ENCODE results near the gene TRIM28.

TRIM28 gene

DNA sequence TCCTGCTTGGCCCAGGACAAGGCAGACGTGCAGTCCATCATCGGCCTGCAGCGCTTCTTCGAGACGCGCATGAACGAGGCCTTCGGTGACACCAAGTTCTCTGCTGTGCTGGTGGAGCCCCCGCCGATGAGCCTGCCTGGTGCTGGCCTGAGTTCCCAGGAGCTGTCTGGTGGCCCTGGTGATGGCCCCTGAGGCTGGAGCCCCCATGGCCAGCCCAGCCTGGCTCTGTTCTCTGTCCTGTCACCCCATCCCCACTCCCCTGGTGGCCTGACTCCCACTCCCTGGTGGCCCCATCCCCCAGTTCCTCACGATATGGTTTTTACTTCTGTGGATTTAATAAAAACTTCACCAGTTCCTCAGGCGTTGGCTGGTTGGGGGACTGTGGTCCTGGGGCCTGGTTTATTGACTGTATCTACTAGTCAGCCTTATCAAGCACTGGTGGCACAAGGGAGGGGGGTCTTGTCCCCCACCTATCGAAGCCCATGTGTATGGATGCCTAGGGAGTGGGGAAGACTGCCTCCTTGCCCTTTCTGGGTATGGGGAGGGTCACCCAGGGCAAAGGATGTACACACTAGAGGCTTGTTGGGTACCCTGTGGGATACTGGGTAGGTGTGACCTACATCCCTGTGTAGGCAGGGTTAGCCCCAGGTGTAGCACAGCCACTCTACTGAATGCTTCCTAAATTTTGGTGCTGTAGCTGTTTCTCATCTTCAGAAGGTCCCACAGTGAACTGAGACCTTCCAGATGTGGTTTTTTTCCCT is 6.7 kb downstream of the TRIM28 start:
- DNase-seq: no peak

DNA sequence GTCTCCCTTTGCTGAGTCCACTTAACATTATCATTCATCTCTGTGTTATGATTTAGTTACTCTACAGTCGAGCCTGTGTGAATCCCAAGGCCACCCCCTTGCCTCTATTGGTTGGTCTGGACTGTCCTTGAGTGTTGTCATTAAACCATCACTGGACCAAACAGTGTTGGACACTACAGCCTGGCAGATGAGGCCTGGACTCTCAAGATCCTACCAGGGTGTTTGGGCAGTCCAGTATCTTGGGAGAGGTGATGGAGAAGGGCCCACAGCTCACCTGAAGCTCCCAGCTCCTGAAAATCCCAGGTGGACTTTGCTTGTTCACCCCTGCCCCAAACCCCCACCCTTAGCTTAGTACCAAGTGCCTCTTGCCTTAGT is 7.2 kb downstream of the TRIM28 start:
- no peak for DNase-seq

DNA sequence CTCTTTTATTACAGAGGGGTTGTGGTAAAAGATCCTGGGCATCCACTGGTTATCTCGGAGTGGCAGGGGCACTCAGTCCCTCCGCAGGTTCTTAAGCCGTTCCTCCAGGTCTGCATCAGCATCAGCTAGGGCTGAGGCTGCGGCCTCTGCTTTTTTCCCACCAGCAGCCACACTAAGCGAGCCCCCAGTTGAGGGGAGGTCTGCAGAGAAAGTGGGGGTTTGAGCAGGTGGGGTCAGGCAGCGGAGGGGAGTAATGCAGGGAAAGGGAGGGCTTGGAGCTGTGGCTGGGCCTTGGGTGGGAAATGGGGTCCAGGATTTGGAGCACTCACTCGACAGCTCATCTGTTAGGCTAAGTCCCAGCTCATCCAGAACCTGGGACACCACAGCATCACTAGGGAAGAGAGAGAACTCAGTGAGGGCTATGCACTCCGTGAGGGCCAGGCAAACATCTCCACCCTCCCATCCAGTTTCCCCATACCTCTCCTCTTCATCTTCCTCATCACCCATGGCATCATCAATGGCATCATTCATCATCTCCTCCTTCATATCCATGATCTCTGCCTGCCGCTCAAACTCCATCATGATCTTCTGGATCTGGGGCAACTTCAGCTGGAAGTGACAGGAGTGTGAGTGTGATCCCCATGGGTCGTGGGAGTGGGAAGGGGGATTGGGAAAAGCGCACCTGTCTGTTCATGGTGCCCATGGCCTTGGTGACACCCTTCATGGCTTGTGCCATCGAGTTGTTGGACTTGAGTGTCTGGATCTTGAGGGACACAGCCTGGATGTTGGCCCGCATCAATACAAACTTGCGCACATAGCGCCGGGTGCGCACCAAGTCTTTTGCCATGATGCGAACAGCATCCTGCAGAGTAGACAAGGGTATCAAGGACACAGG is 8.0 kb downstream of the TRIM28 start:
- DNase-seq: no peak

DNA sequence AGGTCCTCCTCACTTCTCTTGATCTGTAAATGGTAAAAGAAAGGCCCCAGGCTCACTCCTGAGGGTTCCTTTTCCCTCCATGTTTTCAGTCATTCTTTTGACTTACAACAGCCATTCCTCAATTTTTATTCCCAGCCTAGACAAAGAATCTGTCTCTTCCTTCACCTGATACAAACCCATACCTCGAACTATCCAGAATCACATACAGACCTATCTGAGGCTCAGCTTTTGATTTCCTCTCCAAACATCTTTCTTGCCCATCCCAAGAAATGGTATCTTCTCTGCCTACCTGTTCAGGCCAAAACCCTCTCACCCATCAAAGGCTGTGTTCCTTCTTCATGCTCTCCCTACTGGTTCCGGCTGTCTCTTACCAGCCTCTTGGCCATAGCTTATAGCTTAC is 8.8 kb downstream of the TRIM28 start:
- DNase-seq: no peak

DNA sequence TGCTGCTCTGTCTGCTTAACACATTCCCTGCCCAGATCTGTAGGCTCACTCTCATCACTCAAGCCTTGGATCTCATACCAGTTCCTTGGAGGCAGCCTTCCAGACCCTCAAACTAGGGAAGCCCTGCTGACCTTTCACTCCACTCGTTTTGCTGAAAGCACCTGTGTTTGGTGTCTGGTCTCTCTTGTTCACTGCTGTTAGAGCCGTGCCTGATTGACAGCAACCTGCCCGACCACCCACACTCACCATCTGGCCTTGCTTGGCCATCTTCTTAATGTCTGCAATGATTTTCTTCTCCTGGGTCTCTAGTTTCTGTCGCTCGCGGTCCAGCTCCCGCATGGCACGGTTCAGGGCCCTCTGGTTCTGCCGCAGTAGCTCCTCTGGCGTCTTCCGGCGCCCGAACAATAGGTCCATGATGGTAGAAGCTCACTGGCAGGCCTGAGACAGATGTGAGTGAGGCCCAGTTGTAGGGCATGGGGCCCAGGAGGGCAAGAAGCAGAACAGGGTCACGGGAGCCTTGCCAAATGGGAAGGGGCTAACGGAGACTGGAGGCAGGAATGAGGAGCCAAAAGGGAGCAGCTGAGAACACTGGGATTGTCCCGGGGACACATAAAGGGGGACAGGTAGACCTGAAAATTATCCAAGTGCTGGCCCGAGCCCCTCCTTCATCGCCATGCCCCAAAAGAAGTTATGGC is 10.1 kb downstream of the TRIM28 start:
- DNase-seq: no peak

DNA sequence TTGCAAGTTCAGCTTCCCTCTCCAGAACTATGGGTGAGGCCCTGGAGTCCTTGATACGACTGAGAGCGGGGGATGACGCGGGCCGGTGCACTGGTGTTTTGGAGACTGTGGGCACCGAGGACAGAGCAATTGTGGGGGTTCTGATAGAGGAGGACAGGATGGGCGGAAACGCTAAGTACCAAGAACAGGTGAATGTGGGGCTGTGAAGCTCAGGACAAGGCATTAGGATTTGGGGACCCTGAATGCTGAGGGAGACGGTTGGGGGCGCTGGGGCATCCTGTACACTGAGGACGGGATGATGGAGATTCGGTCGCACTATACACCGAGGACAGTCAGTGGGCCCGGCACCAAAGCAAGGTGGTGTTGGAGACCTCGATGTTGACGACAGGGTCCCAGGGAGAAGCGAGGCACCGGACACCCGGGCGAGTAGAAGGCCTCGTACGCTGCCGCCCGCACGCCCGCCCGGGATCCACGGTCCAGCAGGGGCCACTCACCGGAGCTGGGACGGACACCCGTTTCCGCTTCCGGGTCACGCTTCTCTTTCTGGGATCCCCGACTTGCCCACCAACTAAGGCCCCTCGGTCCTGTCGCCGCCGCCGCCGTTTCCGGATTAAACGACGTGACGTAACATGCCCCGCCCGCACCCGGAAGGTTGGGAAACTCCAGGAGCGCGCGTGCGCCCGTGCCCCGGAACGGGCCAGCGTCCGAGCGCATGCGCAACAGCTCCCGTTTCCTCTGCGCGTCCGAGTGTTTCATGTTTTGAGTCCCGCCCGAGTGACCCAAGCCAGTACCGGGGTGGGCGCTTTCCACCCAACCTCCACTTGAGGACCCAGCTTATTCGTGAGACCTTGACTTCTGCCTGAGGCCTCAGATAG is 10.9 kb downstream of the TRIM28 start, which contains the start of gene CHMP2A:
CHMP2A (minus strand) TSS at position 612 of the 875 bp plus-strand sequence. CDS start 893 bp downstream, outside the sequence.
- DNase-seq: no peak

DNA sequence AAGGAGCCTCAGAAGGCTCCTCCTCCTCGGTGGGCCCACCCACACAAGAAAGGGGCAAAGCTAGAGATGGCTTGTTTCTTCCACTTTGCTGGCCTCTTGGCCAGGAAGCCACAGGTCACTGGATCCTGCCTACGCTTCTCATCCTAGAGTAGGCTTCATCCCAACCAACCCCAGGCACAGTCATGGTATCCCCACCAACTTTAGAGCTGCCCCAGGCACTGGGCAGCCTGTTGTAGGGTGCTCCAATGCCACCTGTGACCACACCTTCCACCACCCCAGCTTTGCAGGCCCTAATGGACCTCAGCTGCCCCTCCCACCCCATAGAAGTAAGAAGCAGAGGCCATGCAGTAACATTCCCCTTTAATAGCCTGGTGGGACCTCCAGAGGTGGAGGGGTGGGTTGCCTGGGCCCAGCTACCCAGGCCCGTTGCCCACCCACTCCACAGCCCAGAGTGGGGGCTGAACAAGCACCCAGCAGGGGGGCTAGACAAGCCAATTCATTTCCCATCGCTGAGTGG is 11.6 kb downstream of the TRIM28 start:
- no peak for DNase-seq

DNA sequence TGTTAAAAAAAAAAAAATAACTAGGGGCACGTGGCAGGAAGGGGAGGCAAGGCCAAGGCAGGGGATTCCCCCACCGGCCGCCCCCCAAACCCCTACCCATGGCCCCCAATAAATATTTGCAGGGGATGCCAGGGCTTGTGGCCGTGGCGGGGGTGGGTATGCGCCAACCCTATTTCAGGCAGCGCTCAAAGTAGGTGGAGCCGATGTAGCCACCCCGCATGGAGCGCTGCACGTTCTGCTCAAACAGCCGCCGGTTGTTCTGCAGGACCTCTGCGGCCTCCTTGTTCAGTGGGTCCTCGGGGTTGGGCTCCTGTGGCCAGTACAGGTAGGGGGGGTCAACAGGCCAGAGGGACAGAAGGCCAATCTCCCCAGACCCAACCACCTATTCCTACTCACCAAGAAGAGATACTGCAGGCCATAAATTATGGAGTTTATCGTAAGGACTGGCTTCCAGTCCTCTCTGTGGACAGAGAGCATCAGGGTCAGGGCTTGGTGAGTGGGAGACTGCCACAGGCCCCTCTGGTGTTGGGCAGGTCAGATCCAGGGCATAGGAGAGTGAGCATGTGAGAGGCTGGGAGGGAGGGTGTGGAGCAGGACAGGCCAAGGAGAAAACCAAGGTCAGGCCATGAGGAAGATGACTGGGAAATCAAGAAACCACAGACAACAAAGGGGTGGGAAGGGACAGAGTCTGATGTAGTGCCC is 12.2 kb downstream of the TRIM28 start:
- DNase-seq: no peak

DNA sequence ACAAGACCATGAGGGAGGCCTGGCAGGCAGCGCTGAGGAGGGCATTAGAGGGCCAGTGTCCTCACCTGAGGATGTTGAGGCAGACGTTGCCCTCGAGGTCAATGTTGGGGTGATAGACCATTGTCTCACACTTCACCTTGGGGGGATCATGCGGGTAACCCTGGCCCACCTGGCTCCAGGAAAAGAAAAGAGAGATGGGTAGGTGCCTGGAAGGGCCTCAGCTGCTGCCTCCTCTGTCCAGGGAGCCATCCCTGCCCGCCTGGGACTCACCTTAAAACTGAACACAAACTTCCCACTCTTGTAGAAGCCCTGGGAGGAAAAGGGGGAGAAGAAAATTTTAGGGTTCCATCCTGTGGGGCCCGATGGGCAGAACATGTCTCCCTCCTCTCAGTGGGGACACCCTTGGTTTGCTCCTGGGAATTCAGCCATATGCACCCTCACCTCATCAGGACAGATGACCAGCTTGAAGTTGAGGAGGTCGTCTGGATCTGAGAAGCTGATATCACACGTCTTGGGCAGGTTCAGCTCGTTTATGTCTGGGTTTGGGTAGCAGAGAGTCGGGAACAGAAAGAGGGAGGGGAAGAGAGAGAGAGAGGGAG is 12.9 kb downstream of the TRIM28 start:
- no peak for DNase-seq

DNA sequence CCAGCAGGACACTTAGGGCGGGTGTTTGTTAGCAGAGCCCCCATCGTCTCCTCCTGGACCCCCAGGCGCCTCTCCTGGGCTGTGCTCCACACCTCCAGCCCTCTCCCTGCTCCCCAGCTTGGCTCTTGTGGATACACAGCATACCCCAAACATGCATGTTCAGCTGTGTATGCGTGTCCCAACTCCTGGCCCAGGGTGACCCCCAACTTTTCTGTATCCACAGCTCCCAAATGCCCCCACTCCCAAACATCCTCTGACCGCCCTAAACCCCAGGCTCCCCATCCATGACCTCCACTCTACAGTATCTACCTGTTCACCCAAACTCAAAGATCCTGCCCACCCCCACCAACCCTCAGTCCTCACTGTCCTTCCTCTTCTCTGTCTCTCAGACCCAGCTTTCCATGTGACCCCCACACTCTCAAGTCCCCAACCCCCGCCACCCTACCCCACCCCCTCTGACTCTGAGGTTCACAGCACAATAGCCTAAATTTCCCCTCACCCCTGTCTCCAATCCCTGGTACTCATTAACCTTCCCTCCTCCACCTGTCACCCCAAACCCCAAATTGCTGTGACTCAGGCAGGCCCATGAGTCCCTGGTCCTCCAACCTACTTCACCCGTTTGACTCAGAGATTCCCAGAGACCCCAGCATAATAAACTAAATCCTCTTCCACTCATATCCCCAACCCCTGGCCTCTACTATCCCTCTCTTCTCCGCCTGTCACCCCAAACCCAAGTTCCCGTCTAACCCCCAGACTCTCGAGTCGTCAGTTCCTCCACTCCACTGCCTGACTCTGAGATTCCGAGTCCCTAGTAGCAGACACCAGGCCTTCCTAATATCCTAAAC is 13.6 kb downstream of the TRIM28 start:
- no peak for DNase-seq

DNA sequence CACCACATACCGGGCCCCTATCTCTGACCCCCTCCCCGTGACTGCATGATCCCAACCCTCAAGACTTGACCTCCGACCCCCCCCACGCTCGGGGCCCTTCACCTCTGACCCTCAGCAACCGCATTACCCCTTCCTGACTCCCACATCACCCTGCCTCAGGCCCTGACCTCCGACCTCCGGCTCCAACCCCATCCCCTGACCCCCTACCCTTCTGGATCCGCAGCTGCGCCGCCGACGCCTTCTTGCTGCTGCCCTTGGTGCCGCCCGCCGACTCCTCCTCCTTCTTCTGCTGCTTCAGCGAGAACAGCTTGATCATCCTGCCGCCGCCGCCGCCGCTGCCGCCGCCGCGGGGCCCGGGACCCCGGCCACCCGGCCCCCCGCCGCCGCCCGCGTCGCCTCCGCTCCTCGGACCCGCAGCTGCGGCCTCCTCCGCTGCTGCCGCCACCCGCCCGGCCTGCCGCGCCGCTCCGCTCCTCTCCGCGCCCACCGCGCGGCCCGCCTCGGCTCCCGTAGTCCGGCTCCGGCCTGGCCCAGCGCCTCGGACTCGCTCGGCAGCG is 14.3 kb downstream of the TRIM28 start, which contains the start of gene UBE2M:
UBE2M (minus strand) TSS at position 546 of the 557 bp plus-strand sequence; CDS start at position 316, 230 bp downstream.
- DNase-seq: no peak

DNA sequence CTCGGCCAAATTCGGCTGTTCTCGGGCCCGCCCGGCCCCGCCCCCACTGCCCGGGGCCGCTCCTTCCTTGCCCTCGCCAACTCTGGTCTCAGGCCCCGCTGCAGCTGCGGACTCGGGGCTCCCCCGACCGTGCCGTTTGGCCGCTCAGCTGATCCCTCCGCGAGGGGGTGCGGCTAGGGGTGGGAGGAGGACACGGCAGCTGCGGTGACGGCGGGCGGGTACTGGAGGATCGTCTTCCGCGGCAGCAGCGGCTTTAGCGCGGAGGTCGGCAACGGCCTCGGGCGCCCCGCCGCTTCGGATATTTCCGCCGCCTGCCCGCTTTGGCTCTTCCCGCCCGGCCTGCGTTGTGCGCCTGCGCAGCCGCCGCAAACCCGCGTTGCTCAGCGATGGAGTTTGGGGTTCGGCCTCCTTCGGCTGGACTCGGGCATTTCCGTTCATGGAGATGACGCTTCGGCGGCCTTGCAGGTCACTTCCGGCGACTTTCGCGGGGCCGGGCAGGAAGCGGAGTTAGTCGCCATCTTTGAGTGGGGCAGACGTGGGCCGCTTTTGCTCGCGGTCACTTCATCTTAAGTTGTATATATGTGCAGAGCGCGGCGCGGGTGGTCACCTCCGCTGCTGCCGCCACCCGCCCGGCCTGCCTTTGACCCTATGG is 14.9 kb downstream of the TRIM28 start:
- no peak for DNase-seq

DNA sequence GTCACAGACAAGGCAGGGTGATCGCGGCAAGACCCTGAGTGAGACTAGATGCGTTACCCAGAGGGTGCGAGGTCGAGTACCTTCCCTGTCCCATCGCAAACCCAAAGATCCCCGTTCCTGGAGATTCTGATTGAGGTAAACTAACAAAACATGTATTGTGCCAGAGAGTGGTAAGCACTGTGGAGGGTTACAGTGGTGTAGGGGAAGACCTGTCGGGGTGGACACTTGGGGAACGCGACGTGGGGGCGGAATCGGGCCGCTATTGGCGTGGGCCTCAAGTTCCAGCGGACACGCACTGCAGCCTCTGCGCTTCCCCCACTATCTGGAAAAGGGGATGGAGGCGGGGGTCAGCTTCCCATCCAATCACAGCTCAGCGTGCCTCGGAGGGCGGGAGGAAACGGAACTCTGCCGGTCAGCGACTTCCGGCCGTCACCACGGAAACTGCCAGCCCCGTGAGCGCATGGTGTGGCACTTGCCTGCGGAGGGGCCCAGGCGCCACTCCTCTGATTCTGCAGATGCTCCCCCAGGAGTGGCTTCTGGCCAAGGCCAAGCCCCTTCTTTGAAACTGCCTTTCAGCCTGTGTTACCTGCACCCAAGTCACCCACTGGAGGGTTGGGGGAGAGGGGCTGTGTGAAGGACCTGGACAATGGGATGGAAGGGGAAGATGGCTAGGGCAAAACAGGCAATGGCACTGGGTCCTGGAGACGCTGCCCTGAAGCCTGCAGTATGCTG is 15.6 kb downstream of the TRIM28 start:
- DNase-seq: no peak

DNA sequence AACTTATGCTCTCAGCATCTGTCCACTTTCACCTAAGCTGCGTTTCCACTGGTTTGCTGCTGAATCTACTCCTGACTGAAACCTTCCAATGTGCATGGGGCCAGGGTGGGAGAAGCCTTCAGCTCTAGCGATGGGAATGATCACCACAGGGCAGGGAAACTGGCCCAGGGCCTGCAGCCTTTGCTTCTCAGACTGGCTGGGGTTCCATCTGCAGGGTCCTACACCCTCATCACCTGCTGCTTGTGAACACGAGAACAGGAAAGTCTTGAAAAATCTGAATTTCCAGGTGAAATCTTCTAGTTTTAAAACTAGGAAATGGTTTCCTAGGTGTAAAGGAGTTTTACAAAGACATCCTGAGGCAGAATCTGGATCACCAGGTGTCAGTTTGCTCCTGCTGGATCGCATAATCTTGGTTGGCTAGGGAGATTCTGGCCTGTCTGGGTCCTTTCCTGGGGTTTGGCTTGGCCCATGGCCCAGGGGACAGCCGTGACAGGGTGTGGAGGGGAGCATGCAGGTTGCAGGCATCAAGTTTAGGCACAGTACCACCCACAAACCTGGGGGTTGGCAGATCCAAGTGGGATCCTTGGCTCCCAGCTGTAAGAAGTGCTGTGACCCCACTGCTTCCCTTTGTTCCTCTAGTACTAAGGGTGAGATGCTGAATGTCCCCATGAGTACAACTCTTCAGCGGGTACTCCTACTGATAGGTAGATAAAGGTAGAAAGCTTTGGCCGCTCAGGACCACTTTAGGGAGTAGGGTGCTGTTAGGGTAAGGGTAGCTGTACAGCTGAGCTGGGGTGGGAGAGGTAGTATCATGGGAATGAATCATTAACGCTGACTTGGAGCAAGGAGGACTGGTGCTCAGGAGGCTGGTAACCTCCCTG is 16.4 kb downstream of the TRIM28 start:
- DNase-seq: no peak

DNA sequence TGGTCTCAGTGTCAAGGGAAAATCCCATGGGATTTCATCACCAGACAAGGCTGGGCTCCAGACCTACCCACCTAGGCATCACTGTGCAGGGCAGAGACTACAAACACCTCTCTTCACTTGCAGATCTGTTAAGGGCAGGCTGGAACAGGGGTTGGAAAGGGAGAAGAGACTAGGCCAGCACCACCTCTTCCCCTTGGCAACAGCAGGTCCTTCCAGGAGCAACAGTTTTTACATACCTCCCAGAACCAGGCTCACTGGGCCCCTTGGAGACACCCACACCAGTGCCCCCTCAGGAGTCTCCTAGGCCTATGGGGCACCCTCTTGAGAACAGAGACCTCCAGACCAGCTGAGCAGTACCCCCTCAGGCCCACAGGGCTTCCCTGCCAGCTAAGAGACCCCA is 17.1 kb downstream of the TRIM28 start:
- no peak for DNase-seq

DNA sequence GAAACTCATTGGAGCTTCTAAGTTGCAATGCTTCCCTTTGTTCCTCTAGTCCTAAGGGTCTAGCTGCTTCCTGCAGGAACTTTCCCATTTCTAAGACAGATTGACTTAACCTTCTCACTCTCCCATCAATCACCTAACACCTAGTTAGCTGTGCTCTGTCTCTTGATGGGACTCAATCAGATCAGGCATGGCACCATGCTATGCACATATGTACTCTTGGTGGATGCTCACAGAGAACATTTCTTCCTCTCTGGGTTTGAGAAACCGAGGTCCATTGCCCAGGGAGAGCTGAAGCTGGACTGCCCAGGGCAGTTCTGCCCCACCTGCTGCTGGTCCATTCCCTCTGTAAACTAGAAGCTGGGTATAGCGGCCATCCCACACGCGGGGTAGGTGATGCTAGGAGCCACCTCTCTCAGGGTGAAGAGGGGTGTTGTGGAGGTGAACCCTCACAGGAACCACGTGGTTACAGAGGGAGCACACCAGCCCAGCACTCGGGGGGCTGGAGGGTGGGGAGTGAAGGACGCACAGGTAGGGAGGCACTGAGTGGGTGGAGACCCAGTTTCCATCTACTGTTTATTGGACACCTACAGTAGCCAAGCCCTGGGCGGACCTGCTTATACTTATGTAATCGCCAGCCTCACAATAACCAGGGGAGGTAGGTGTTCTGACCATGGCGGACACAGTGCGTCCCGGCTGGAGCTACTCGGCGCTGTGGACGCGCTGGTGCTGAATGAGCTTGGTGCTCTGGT is 17.7 kb downstream of the TRIM28 start:
- no peak for DNase-seq

Measured in cortex of kidney (tissue), 1 donor.